OCI-LY3 (cell line): ENCODE measurements around the gene ABLIM3.

Experiments
- H2AFZ ChIP-seq: fragments of 200-600, 300-600 bp; shearing (Covaris generic); 2 replicates; pipeline ENCODE4 v1.6.0; 2014; ENCODE audit warnings: antibody characterized with exemption, low read depth, low read length
- H3K27ac ChIP-seq: fragments of 200-600, 300-600 bp; sonication (generic); 2 replicates; pipeline ENCODE4 v1.5.1; 2014; ENCODE audit warnings: mild to moderate bottlenecking, low read length, moderate library complexity, mixed read lengths
- H3K27me3 ChIP-seq: fragments of 200-600, 300-600 bp; sonication (generic); 2 replicates; pipeline ENCODE4 v1.6.1; 2014; ENCODE audit warnings: low read depth, low read length, mixed read lengths
- H3K36me3 ChIP-seq: fragments of 200-600, 300-600 bp; sonication (generic); replicated peaks from 2 replicates; pipeline ENCODE3; 2014; ENCODE audit warnings: low read depth, low read length, mixed read lengths
- H3K4me1 ChIP-seq: fragments of 300-600, 200-600 bp; sonication (generic); 2 replicates; pipeline ENCODE4 v1.6.1; 2014; ENCODE audit warnings: low read length, mixed read lengths
- H3K4me2 ChIP-seq: fragments of 200-600, 300-600 bp; sonication (generic); 2 replicates; pipeline ENCODE4 v1.6.1; 2014; ENCODE audit warnings: low read length, mixed read lengths
- H3K4me3 ChIP-seq: fragments of 300-600, 200-600 bp; sonication (generic); 2 replicates; pipeline ENCODE4 v1.5.1; 2014; ENCODE audit warnings: antibody characterized with exemption, mild to moderate bottlenecking, low read length, moderate library complexity
- H3K79me2 ChIP-seq: fragments of 300-600, 200-600 bp; shearing (Covaris generic); 2 replicates; pipeline ENCODE4 v1.6.1; 2014; ENCODE audit warnings: mild to moderate bottlenecking, low read length, mixed read lengths
- H3K9ac ChIP-seq: fragments of 300-600, 200-600 bp; shearing (Covaris generic); 2 replicates; pipeline ENCODE4 v1.6.0; 2014; ENCODE audit warnings: mild to moderate bottlenecking, low read length, moderate library complexity
- H3K9me3 ChIP-seq: fragments of 200-600, 300-600 bp; shearing (Covaris generic); 2 replicates; pipeline ENCODE4 v1.6.1; 2014; ENCODE audit warnings: low read length, mixed read lengths; ENCODE audit not compliant: insufficient read depth
- H4K20me1 ChIP-seq: fragments of 200-600, 300-600 bp; sonication (generic); 2 replicates; pipeline ENCODE4 v1.6.1; 2016; ENCODE audit warnings: low read length, mixed read lengths; ENCODE audit not compliant: insufficient read depth
- EZH2phosphoT487 ChIP-seq: fragments of 200-600 bp; shearing (Covaris generic); IDR thresholded peaks from 2 replicates; pipeline ENCODE4 v1.6.1; 2018; ENCODE audit warnings: antibody characterized with exemption, mixed run types, low read depth
- TF ChIP-seq, protein P1 (sequence below): fragments of 200-600, 300-600 bp; sonication (generic); IDR thresholded peaks from 2 replicates; pipeline ENCODE4 v1.5.1; 2014; ENCODE audit warnings: antibody characterized with exemption, low read length, low read depth

Gene ABLIM3

DNA sequence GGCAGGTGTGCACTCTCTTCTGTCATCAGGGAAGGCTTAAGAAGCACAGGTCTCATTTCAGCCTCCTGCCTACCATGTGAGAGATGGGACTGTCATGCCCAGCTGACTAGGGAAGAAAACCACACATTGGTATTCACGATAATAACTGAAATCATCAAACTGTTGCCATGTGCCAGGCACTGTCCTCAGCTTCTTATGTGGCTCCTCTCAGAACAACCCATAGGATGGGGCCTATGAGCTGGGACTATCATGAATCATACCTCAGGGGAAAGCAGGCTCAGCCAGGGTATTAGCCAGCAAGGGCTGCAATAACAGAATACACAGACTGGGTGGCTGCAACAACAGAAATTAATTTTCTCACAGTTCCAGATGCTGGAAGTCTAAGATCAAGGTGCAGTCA is 133.6 kb downstream of the ABLIM3 start:
- no peak overlapping the region for H2AFZ ChIP-seq
- H3K27me3 ChIP-seq: peaks cover 17% of the 10 kb centered on the region; the same call in 1 of the 2 replicates
- no peaks in the 10 kb centered on the region for H3K4me1 ChIP-seq
- no peaks in the 10 kb centered on the region for H4K20me1 ChIP-seq
- no peak overlapping the region for H3K27ac ChIP-seq
- no peaks in the 10 kb centered on the region for H3K9me3 ChIP-seq
- no peaks in the 10 kb centered on the region for H3K36me3 ChIP-seq
- H3K9ac ChIP-seq: no peak overlapping the region
- H3K79me2 ChIP-seq: no peaks in the 10 kb centered on the region
- TF ChIP-seq, protein P1, sequence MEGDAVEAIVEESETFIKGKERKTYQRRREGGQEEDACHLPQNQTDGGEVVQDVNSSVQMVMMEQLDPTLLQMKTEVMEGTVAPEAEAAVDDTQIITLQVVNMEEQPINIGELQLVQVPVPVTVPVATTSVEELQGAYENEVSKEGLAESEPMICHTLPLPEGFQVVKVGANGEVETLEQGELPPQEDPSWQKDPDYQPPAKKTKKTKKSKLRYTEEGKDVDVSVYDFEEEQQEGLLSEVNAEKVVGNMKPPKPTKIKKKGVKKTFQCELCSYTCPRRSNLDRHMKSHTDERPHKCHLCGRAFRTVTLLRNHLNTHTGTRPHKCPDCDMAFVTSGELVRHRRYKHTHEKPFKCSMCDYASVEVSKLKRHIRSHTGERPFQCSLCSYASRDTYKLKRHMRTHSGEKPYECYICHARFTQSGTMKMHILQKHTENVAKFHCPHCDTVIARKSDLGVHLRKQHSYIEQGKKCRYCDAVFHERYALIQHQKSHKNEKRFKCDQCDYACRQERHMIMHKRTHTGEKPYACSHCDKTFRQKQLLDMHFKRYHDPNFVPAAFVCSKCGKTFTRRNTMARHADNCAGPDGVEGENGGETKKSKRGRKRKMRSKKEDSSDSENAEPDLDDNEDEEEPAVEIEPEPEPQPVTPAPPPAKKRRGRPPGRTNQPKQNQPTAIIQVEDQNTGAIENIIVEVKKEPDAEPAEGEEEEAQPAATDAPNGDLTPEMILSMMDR: no peak
- no peak for TF ChIP-seq EZH2phosphoT487
- no peak overlapping the region for H3K4me2 ChIP-seq
- H3K4me3 ChIP-seq: no peak overlapping the region

DNA sequence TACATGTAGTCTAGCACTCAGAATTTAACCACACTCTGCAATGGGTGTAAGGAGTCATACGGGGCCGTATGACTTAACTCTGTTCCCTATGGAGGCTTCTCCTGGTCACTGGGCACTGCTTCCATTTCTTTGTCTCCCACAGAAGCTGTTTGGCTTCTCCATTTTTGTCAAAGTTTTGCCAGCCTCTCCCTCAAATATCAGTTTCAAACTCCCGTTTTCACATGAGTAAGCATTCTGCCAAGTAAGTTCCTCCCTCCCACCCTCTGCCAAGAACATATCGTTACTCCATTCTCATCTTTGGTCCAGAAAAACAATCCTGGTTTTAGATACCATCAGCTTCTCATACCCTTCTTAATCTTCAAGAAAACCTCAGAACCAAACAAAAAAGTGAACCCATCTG is 136.5 kb downstream of the ABLIM3 start:
- H3K36me3 ChIP-seq: no peaks in the 10 kb centered on the region
- H2AFZ ChIP-seq: no peak overlapping the region
- H3K9me3 ChIP-seq: no peaks in the 10 kb centered on the region
- no peaks in the 10 kb centered on the region for H4K20me1 ChIP-seq
- no peaks in the 10 kb centered on the region for H3K79me2 ChIP-seq
- H3K4me2 ChIP-seq: no peak overlapping the region
- no peak overlapping the region for H3K9ac ChIP-seq
- H3K27me3 ChIP-seq: peaks cover 17% of the 10 kb centered on the region; the same call in 1 of the 2 replicates
- H3K27ac ChIP-seq: no peak overlapping the region
- TF ChIP-seq, protein P1: no peak
- TF ChIP-seq EZH2phosphoT487: no peak
- no peaks in the 10 kb centered on the region for H3K4me1 ChIP-seq
- H3K4me3 ChIP-seq: no peak overlapping the region

DNA sequence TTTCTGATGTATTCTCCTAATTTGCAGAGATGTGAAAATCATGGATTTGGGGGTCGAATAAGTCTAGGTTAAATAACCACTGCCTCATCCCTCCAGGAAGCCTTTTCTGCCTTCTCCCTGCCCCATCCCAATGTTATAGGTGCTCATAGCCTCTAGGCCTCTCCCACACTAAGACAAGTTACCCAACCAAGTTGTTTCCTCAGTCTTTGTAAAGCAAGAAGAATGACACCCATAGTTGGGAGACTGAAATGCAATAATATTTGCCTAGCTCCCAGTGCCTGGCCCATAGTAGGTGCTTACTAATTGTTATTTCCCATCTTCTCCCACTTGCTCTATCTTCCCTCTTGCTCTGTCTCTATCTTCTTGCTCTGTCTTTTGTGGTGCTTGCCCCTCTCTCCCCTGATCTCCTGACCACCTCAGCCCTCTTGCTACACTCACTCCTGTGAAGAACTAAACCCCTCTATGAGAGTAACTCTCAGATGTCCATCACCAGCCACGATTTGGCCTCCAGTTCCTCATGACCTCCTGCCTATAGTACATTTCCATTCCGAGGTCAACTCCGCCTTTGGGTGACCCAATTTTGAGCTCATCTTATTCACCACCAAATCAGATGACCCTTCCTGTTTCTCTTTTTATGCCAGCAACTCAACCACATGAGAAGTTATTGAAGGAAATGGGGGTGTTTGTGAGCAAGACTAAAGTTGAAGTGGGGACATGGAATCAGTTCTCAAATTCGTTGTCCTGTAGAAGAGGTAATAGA is 137.3 kb downstream of the ABLIM3 start:
- no peaks in the 10 kb centered on the region for H3K36me3 ChIP-seq
- no peak overlapping the region for H2AFZ ChIP-seq
- H3K4me1 ChIP-seq: no peaks in the 10 kb centered on the region
- H3K4me2 ChIP-seq: no peak overlapping the region
- no peak overlapping the region for H3K4me3 ChIP-seq
- no peaks in the 10 kb centered on the region for H3K9me3 ChIP-seq
- TF ChIP-seq EZH2phosphoT487: no peak
- H4K20me1 ChIP-seq: no peaks in the 10 kb centered on the region
- no peak overlapping the region for H3K27ac ChIP-seq
- no peak overlapping the region for H3K9ac ChIP-seq
- H3K79me2 ChIP-seq: no peaks in the 10 kb centered on the region
- peaks cover 17% of the 10 kb centered on the region; the same call in 1 of the 2 replicates for H3K27me3 ChIP-seq

DNA sequence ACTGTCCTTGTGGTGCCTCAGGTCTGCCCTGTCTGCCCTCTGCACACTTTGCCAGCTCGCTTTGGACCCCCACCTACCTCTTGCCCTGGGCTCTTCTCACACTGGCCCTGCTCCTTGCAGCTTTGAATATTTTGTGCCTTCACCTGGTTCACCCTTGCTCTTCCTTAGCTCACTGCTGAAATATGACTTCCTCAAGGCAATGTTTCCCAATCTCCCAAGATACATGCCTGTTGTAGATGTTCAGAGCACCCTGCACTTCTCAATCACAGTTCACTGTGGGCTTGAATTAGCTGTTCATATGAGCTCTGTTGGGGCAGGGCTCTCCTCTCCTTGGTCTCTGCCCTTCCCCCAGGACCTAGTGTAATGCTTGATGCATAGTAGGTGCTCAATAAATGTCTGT is 138.4 kb downstream of the ABLIM3 start:
- Histone ChIP-seq H3K9ac (no peak overlapping the region), H3K27me3 (peaks cover 17% of the 10 kb centered on the region; the same call in 1 of the 2 replicates), H3K4me2 (no peak overlapping the region), H3K4me3 (no peak overlapping the region), H3K4me1 (no peaks in the 10 kb centered on the region), H4K20me1 (no peaks in the 10 kb centered on the region), H3K9me3 (no peaks in the 10 kb centered on the region), H3K27ac (no peak overlapping the region), H2AFZ (no peak overlapping the region), H3K36me3 (no peaks in the 10 kb centered on the region), H3K79me2 (no peaks in the 10 kb centered on the region)
- no peak for TF ChIP-seq EZH2phosphoT487
- TF ChIP-seq, protein P1: no peak
